Fibroblast of pulmonary artery (primary cell): Measurements from ENCODE around the gene PTPRN2.
A peak's percentile ranks its signal among the peaks of the same experiment; 100 is the strongest.
"Not testable (repeated sequence)": the region's sequence is repeated elsewhere in the genome, so short reads cannot be mapped to it uniquely, and the experiment has no call there.

Experiments
- DNase-seq: peaks from one replicate; pipeline ENCODE4 v3.0.0-alpha.2; 2010; ENCODE audit warnings: low read depth
- H3K4me3 ChIP-seq: replicated peaks from 2 replicates; pipeline ENCODE4 v1.5.1; 2011; ENCODE audit warnings: low read depth, mild to moderate bottlenecking, control low read depth, low read length, moderate library complexity
- CTCF ChIP-seq: IDR thresholded peaks from 2 replicates; pipeline ENCODE4 v1.5.1; 2011; ENCODE audit warnings: mild to moderate bottlenecking, control low read depth, low read length, inconsistent platforms; ENCODE audit errors: missing control alignments

Gene PTPRN2

GRCh38 chr7:157568106-157568769, 1019.4 kb downstream of the PTPRN2 start:
- H3K4me3 ChIP-seq: peak overlapping the region; percentile 59
- no peak for DNase-seq
- no peak for TF ChIP-seq CTCF

GRCh38 chr7:157567666-157568065, 1020.0 kb downstream of the PTPRN2 start:
- no peak for DNase-seq
- TF ChIP-seq CTCF: no peak
- H3K4me3 ChIP-seq: no peak overlapping the region

- no peak for TF ChIP-seq CTCF
Observed at GRCh38 chr7:157566631-157567006, 1021.0 kb downstream of the PTPRN2 start.

GRCh38 chr7:157565981-157566630, 1021.5 kb downstream of the PTPRN2 start:
- no peak for DNase-seq
- no peak overlapping the region for H3K4me3 ChIP-seq
- TF ChIP-seq CTCF: no peak

More at GRCh38 chr7:157566631-157567006, 1021.0 kb downstream of the PTPRN2 start:
- H3K4me3 ChIP-seq: no peak overlapping the region
- no peak for DNase-seq

GRCh38 chr7:157565201-157565626, 1022.4 kb downstream of the PTPRN2 start:
- H3K4me3 ChIP-seq: no peak overlapping the region
- peak; percentile 3 for DNase-seq

GRCh38 chr7:157564517-157565177, 1023.0 kb downstream of the PTPRN2 start:
- peak; percentile 14 for DNase-seq
- no peak overlapping the region for H3K4me3 ChIP-seq
- TF ChIP-seq CTCF: no peak

More at GRCh38 chr7:157565201-157565626, 1022.4 kb downstream of the PTPRN2 start:
- no peak for TF ChIP-seq CTCF

GRCh38 chr7:157563467-157564135, 1024.0 kb downstream of the PTPRN2 start:
- not testable (repeated sequence) for DNase-seq

GRCh38 chr7:157562522-157563398, 1024.9 kb downstream of the PTPRN2 start:
- not testable (repeated sequence) for H3K4me3 ChIP-seq, DNase-seq

More at GRCh38 chr7:157563467-157564135, 1024.0 kb downstream of the PTPRN2 start:
- H3K4me3 ChIP-seq: not testable (repeated sequence)
